T-helper 22 cell (primary cell): Measurements from ENCODE around the gene STK10.
"Not testable (repeated sequence)": the region's sequence is repeated elsewhere in the genome, so short reads cannot be mapped to it uniquely, and the experiment has no call there.

Experiments used
- DNase-seq: peaks from one replicate; pipeline ENCODE4 v3.0.0-alpha.2; 2020; ENCODE audit warnings: low read depth

STK10 gene

DNA sequence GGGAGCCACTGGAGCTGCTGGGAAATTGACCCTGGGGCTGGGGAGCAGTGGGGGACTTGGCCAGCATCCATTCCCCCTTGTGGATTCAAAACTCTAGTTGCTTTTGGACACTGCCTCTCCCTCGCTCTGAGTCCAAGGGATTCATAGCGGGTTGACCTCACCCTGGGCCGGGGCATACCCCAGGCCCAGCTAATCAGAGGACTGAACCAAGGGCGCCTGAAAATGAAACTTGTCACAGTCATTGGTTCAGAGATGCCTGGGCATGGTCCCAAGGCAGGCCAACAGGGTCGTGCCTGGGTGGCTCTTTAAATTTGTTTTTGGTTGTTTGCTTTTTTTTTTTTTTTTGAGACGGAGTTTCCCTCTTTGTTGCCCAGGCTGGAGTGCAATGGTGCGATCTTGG is 22.6 kb downstream of the STK10 start:
- DNase-seq = no peak

DNA sequence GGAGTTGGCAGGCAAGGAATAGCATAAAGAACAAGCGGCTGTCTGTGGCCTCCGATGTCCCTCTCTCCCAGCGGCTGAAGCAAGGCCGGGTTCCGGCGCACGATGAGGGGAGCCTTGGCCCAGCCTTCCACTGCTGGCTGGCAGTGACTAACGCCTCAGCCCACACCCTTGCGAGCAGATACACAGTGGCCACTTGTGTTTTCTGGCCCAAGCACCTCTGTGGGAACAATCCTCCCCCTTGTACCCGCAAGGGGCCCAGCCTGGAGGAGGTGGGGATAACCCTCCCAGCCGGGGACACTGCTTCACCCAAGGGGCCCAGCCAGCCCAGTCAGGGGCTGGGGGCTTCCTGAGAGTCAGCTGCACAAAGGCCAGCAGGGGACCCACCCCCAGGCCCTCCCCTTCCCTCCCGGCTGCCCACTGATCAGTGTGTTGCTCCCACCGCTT is 23.2 kb downstream of the STK10 start:
- no peak for DNase-seq

DNA sequence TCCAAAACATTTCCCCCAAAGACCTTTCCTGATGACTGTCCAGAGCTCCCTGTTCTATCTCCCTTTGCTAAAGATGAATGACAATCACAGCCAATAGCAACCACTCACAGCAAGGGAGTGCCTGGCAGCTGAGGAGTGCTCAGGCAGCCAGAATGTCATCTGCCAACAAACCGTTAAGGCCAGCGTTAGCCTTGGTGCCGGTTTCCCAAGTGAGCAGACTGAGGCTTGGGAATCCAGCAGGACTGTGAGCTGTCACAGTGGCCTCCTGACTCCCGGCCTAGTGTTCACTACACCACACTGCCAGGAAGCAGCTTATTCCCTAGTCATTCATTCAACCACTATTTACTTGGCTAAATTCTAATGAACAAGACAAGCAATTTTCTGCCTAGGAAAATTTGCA is 24.7 kb downstream of the STK10 start:
- no peak for DNase-seq

DNA sequence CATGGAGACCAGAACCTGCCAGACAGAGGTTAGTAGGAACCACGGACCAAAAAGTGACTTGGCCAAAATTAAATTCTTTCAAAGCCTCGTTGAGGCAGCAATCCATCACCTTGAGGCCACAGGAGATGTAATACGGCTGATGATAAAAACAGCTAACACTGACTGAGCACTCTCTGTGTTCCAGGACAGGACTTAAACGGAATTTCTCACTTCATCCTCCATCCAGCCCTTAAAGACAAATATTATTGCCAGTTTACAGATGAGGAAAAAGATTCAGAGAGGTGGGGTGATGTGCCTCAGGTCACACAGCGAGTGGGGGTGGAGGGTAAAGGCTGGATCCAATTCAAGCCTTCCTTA is 25.1 kb downstream of the STK10 start:
- DNase-seq = no peak

DNA sequence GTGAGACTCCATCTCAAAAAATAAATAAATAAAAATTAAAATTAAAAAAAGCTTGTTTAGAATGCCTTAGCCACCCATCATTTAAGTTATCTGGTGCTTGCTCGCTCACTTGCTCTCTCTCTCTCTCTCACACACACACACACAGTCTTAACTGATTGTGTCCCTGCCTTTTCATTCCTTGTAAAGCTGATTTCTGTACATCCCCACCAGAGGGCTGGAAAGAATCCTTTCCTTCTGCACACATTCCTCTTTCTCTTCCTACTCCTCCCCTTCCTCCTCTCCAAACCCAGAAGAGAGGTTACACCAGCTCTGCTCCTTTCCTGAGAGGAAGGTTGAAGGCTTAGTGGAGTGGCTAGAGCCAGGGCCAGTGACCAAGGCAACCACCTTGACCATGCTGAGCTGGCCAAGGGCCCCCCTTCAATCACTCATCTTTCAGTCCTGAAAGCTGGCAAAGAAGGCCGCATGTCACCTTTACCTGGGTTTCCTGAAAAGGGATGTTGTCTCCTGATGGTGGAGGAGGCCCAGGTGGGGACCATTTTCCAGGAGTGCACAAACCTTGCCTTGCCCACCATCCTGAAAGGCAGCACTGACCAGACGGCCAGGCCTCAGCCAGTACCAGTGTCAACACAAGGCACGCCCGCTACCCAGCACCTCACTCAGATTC is 25.6 kb downstream of the STK10 start:
- no peak for DNase-seq

DNA sequence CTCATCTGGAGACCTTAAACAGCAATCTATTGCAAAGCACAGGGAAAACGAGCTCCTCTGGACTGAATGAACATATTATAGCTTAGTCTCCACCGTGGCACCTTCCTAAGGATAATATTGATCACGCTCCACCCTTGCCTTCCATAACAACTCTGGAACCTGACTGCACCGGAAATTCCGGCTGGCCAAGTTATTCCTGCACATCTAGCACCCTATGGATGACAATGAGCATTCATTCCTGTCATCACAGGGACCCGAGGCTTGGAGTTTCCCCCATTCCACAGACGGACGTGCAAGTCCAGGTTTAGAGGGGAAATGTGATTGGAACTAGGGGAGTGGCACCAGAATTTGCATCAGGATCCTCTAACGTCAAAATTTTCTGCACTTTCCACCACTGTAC is 27.5 kb downstream of the STK10 start:
- no peak for DNase-seq

DNA sequence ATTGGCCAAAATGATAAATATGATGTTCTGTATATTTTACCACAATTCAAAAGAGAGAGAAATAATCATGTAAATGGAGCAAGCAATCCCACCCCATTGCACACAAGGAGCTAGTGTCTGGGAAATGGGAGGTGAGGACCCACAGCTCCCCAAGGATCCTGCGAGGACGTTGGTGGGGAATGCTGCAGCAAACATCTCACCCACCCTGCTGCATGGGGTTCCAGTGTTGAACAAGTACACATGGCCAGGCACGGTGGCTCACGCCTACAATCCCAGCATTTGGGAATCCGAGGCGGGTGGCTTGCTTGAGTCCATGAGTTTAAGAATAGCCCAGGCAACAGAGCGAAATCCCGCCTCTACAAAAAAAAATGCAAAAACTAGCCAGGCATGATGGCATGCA is 29.0 kb downstream of the STK10 start:
- no peak for DNase-seq

DNA sequence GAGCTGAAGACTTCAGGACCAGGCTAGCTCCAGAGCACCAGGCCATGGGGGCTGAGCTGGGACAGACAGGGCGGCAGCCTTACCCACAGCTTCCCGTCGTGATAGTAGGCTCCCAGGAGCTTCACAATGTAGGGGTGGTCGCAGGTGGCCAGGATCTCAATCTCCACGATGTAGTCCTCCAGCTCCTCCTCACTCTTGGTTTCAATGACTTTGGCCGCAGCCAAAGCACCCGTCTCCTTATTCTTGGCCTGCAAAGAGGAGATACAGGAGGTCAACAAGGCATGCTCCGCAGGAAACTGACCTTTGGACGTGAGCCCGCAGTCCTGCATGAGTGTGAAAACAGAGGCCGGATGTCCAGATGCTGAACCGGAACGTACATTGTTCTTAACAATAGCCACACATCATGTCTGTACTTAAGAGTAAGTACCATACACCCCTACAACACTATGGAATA is 31.5 kb downstream of the STK10 start:
- no peak for DNase-seq

DNA sequence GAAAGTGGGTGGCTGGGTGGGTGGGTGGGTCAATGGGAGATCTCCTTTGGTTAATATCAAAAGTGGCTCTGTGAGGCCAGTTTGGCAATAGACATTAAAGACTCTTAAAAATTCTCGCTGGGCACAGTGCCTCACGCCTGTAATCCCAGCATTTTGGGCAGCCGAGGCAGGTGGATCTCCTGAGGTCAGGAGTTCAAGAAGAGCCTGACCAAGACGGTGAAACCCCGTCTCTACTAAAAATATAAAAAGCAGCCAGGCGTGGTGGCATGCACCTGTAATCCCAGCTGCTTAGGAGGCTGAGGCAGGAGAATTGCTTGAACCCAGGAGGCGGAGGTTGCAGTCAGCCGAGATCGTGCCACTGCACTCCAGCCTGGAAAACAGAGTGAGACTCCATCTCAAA is 32.9 kb downstream of the STK10 start:
- not testable (repeated sequence) for DNase-seq

DNA sequence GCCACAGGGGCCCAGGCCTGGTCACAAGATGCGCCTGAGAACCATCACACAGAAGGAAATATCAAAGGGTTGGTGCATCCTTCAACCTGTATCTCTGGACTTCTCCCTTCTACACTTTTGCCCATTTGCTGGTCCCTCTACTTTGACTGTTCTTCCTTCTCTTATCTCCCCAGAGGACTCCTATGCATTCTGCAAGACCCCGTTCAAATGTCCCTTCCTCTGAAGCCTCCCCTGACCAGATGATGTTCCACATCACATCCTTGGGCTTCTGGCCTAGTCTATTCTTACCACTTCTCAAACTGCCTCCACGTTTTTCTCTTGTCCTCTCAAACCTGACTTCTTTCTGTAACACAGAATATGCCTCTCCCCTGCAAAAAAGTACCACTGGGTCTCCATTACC is 34.3 kb downstream of the STK10 start:
- DNase-seq = no peak

DNA sequence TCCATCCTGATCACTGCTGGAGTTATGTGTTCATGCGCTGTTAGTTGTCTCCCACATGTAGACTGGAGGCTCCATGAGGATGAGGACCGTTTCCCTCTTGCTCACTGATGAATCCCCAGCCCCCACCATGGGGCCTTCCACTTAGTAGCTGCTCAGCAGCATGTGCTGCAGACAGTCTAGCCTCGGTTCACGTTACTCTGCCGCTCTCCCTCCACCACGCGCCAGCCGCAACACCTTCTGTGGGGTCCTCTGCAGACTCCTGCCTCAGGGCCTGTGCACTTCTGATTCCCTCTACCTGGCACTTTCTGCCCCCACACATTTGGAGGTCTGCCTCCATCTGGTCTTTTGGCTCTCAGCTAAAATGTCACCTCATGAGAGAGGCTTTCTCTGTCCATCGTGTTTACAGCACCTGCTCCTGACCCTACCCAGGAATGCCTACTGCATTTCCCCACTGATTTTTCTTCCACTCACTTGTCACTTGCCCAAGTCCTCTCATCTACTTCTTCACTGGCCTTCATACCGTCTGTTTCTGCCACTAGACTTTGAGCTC is 36.3 kb downstream of the STK10 start:
- no peak for DNase-seq

DNA sequence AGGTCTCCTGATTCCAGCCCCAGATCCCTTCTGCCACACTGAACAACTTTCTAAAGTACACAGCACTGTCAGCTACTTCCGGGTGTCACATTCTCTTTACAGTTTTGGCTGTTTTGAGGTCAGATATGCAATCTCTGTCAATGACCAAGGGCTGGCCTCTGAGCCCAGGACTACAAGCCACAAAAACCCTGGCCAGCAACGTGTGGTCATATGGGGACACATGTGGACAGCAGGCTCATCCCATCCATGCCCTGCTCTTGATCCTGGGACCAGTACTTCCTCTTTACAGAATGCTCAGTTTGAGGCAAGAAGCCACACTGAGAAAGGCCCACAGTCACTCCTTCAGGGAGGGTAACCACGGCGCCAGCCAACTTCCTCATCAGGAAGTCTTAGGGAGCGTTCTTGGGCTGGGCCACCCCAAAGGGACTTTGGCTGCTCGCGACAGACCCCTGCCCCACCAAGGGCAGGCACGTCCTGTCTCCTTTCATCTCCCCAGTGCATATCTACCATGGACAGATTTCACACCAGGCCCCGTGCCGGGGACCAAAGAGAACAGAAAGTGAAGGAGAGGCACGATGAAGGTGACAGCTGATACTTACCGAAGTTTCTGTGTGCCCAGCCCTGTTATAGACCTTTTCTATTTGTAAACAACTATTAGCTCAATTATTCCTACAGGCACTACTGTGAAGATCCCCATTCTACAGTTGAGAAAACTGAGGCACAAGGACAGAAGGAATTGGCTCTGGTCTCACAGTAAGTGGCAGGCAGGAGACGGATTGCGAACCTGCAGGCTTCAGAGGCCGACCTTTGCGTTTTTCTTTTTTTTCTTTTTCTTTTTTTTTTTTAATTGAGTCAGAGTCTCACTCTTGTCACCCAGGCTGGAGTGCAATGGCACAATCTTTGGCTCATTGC is 37.3 kb downstream of the STK10 start:
- no peak for DNase-seq

DNA sequence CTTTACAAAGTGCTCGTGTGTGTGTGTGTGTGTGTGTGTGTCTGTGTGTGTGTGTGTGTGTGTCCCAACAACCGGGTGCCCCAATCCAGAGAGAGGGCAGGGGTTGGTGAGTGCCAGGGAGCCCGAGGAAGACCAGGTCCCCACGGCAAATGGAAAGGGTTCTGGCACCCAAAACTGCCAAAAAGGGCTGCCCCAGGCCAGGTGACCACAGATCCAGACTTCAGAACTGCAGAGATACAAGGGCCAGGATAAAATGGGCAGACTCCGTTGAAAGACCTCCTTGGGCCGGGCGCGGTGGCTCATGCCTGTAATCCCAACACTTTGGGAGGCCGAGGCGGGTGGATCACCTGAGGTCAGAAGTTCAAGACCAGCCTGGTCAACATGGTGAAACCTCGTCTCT is 38.5 kb downstream of the STK10 start:
- not testable (repeated sequence) for DNase-seq

DNA sequence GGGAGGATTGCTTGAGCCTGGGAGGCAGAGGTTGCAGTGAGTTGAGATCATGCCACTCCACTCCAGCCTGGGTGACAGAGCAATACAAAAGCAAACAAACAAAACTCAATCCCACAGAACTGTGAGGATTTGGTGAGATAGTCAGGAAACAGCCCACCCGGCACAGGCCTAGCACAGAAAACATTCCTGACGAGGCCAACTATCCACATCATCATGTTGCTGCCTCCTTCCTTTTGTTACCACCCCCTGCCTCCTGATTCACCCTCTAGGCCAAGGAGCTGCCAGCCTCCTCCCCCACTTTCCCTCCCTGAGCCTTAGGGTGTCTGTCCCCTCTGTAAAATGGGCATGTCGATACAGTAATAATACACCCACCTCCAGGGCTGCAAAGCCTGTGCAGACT is 39.0 kb downstream of the STK10 start:
- DNase-seq = no peak

DNA sequence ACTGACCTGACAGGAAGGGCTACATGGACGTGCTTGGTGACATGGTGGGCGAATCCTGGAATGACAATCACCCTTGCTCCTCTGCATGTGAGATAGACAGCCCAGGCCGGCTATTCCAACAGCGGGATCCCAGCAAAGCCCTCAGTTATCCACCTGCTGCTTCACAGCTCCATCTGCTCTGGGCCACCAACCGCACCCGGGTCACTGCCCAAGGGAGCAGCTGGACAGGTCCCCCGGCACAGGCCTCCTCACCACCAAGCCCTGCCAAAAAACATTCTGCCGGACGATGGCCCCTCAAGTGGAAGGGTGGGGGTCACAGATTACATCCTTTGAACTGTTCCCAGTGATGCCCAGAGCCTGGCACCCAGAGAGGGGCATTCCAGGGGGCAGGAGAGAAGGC is 39.6 kb downstream of the STK10 start:
- no peak for DNase-seq

DNA sequence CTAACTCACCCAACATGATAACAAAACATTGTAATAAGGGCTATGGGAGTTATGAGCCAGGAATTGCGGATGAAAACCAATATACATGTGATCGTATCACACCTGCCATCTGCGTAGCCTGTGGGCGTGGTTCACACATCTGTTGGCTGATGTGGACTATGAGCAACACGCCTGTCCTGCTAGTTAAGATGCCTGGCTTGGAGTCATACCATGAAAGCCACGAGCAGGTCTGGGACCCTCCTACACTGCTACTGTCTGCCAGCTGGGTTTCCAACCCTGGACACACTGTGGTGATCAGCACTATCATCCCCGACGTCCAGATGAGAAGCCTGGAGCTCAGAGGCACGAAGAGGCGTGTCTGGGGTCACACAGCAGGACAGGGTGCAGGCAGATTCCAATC is 40.2 kb downstream of the STK10 start:
- no peak for DNase-seq

DNA sequence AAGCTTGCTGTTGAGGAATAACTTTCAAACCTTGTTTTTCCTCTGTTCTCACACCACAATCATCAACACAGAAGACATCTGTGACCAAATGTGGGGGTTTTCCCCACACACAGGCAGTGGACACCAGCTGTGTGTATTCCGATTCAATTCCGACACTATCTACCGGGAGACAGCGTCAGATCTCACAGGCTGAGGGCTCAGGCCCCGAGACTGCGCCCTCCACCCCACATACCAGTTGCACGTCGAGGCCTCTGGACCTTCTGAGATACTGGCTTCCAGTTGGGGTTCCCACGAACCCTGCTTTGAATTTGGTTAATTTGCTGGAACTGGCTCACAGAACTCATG is 41.3 kb downstream of the STK10 start:
- DNase-seq = no peak

DNA sequence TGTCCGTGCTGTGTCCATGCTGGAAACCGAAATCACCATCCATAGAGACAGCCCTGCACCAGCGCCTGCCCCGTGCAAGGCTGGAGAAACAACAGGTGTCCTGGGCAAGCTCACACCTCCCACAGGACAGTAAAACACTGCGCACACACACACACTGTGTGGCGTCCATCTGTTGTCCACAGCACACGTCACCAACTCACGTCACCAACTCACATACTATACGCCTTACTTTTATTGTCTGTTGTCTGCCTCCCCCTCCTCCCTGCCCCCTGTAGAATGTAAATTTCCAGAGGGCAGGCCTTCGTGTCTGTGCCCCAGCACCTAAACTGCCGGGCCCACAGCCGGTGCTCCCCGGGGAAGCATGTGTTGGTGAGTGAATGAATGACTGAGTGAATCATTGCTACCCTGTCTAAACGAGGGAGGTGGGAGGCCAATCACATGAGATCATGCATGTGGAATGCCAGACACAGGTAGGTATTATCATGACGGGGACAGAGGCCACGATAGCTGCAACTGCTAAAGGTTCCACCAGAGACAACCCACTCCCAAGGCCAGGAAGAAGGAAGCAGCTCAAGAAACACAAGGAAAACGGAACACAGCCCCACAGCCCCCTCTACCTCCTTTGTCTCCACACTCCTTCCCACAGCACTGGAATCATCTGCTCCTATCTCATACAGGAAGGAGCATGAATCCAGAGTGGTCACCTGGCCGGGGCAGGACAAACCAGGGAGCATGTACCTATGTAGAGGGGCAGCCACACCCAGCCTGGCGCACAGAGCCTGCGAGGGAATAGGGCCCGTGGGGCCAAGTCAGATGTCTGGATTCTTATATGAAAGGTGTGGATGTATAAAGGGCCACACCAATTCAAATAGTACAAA is 41.9 kb downstream of the STK10 start:
- no peak for DNase-seq

DNA sequence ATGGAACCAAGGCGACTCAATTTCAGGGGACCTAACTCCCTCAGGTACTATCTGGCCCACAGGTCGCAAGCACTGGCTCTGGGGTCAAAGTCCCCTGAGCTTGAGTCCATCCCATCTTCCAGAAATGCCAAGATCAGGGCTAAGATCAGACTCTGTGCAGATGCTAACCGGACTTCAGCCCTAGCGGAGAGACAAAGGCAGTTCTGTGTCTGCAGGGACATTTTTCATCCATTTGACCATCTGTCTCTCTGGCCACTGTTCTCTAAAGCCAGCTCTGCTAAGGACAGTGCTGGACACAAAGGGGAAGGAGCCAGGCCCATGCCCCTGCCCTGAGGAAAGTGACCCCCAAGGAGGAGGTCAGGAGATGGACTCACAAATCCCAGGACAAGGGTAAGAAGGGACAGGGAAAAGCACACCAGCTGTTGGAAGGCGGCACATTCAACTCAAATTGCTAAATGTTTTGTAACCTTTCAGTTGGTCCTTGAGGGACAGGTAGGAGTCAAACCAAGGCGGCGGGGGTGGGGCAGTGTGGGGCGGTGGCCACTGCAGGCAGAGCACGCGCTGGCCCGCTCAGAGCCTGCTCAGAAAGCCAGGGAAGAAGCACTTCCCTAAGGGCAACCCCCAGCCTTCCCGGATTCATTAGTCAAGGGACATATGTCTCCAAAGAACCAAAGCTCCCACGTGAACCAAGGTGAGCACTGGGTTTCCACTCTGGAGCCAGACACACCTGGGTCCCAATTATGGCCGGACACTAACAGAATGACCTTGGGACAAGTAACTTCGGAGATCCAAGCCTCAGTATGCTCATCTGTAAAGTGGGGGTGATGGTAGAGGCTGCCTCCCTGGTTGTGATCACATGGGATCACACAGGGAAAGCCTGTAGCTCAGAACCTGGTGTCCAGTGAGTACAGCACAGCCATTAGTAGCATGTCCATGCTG is 42.8 kb downstream of the STK10 start:
- no peak for DNase-seq

DNA sequence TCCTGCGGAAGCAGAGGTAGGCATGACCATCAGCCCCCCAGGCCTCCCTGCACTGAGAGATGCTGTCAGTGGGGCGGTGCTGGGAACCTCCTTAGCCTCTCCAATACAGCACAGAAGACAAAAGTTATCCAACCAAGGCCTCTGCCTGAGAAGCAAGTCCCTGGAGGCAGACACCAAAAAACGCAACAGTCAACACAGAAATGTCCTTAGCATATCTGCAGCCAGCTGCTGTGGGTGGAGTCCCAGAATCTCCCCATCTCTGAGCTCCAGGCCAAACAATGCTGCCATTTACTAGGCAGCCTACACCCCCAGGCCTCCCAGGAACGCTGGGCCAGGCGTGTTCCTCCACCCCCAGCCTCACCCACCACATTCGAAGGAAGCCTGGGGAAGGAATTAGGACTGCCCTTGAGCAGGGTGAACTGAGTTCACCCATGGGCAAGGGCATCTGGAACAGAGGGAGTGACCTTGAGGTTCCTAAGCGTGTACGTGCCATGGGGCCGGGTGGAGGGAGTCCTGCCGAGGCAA is 43.7 kb downstream of the STK10 start:
- no peak for DNase-seq

DNA sequence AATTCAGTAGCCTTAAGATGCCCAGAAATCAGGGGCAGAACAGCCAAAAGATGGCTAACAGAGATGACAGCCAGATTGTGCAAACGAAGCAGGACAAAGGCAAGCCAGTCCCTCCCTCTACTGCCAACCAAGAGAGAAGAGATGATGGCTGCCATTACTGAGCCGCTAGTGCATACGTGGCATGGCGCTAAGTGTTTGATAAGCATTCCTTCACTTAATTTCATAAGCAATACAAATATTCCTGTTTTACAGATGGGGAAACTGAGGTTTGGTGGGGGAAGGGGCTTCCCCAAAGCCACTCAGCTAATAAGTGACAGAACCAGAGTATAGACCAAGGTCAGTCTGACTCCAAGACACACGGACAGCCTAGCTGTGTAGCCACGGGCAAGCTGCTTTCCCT is 44.1 kb downstream of the STK10 start:
- DNase-seq = no peak
